Spleen (tissue), 11 donors: ENCODE measurements around the gene RAD51B. TPM values are rescaled to one million over a fixed set of nuclear protein-coding genes. Genes with fewer than 3 reads are reported as not detected.
A peak's percentile ranks its signal among the peaks of the same experiment; 100 is the strongest.
"Not testable (repeated sequence)": the region's sequence is repeated elsewhere in the genome, so short reads cannot be mapped to it uniquely, and the experiment has no call there.

Source experiments
- DNase-seq: peaks from one replicate; pipeline ENCODE4 v3.0.0-alpha.2; 2020
- H3K27ac ChIP-seq, 8 donors: fragments of 200-600 bp; sonication (generic) in 7 of 8; 1 replicate in 4 of 8; 2 replicates in 4 of 8; pipeline versions ENCODE4 v1.5.0 to v1.8.0; 2016 to 2021; ENCODE audit warnings: inconsistent platforms in 4 of 8, mild to moderate bottlenecking in 4 of 8, moderate library complexity in 1 of 8
- H3K27me3 ChIP-seq, 7 donors: fragments of 200-600 bp; sonication (generic) in 6 of 7; replicated peaks in 1 of 7; 1 replicate in 4 of 7; 2 replicates in 3 of 7; pipeline versions ENCODE4 v1.5.0 to v1.8.0; 2016 to 2021; ENCODE audit warnings: inconsistent platforms in 3 of 7, mild to moderate bottlenecking in 1 of 7
- H3K36me3 ChIP-seq, 6 donors: fragments of 200-600 bp; sonication (generic) in 5 of 6; 1 replicate in 4 of 6; 2 replicates in 2 of 6; pipeline versions ENCODE4 v1.5.0 to v1.8.0; 2016 to 2021; ENCODE audit warnings: inconsistent platforms in 2 of 6
- H3K4me1 ChIP-seq, 6 donors: fragments of 200-600 bp; sonication (generic) in 5 of 6; 1 replicate in 3 of 6; 2 replicates in 3 of 6; pipeline versions ENCODE4 v1.5.0 to v1.8.0; 2016 to 2021; ENCODE audit warnings: inconsistent platforms in 3 of 6
- H3K4me3 ChIP-seq, 8 donors: fragments of 200-600 bp; sonication (generic) in 7 of 8; 1 replicate in 4 of 8; 2 replicates in 4 of 8; pipeline versions ENCODE4 v1.5.0 to v1.8.0; 2016 to 2021; ENCODE audit warnings: inconsistent platforms in 4 of 8, mild to moderate bottlenecking in 4 of 8, moderate library complexity in 2 of 8
- H3K9me3 ChIP-seq, 8 donors: fragments of 200-600 bp; sonication (generic) in 7 of 8; 1 replicate in 4 of 8; 2 replicates in 4 of 8; pipeline versions ENCODE4 v1.5.0 to v1.8.0; 2016 to 2021; ENCODE audit warnings: inconsistent platforms in 4 of 8
- POLR2A ChIP-seq, 3 donors: fragments of 450-650 bp; IDR thresholded peaks; one replicate each; pipeline ENCODE4 v1.5.1; 2017; ENCODE audit warnings: antibody characterized with exemption in 3 of 3, mild to moderate bottlenecking in 1 of 3
- POLR2AphosphoS5 ChIP-seq, 3 donors: sonication (generic); formaldehyde crosslinking; IDR thresholded peaks; one replicate each; pipeline ENCODE4 v1.5.1; 2017; ENCODE audit warnings: antibody characterized with exemption in 3 of 3
- WGBS, 5 donors: extraction: QIAGEN DNeasy Blood & Tissue Kit in 3 of 5; methylation state at CpG; one replicate each; pipeline versions ENCODE4 v1.1.5 to v1.1.7; 2013 to 2018; 5-methylcytosine and 5-hydroxymethylcytosine counted together
- intact Hi-C: fragments of 100-400 bp; cut with DNase I; formaldehyde crosslinking; loops from one replicate; pipeline ENCODE4 v1.15.0; 2023; ENCODE audit warnings: low total_unique reads
- polyA plus RNA-seq, 3 donors: library from polyadenylated mRNA; stranded (reverse); fragments of 200-250 nt; gene quantifications; one replicate each; pipeline ENCODE4 v1.2.1, GENCODE V29; 2013
- total RNA-seq, 7 donors: library from RNA; depleted of rRNA in 3 of 7; stranded (reverse); fragments of >200 nt in 3 of 7; fragmentation: NEBNext Ultra II Directional in 4 of 7; extraction: Animal tissue kit (Norgen Biotek cat#: 25700) in 4 of 7; gene quantifications; one replicate each; pipeline versions ENCODE4 v1.1.0 to v1.2.1, GENCODE V29; 2016 to 2021
- TF ChIP-seq, protein P1 (sequence below), 11 experiments: fragments of 200-600 bp in 7 of 11; fragments of 450-650 bp in 4 of 11; sonication (generic) in 4 of 11; IDR thresholded peaks in 8 of 11; conservative IDR thresholded peaks in 3 of 11; 1 replicate in 7 of 11; 2 replicates in 4 of 11; pipeline versions ENCODE4 v1.4.0 to v1.8.0; 2016 to 2021; ENCODE audit warnings: antibody characterized with exemption in 11 of 11, inconsistent platforms in 4 of 11, mild to moderate bottlenecking in 1 of 11
- donor health status: healthy with polysubstance abuse.
- donor health status: DM: no; HTN: no; CAD: no; lungs with moderate emphysema.
- donor health status: DM: no; HTN: no; CAD: no.
- donor health status: Bipolar disorder and iron deficiency.
- donor health status: healthy.
- donor health status: DM: no; HTN: no; CAD: no.
- donor health status: DM: yes; HTN: yes; CAD: no.

The RAD51B gene
- total and polyA plus RNA-seq, 10 donors = 4.2 to 43.7 (median 29.8) TPM

DNA sequence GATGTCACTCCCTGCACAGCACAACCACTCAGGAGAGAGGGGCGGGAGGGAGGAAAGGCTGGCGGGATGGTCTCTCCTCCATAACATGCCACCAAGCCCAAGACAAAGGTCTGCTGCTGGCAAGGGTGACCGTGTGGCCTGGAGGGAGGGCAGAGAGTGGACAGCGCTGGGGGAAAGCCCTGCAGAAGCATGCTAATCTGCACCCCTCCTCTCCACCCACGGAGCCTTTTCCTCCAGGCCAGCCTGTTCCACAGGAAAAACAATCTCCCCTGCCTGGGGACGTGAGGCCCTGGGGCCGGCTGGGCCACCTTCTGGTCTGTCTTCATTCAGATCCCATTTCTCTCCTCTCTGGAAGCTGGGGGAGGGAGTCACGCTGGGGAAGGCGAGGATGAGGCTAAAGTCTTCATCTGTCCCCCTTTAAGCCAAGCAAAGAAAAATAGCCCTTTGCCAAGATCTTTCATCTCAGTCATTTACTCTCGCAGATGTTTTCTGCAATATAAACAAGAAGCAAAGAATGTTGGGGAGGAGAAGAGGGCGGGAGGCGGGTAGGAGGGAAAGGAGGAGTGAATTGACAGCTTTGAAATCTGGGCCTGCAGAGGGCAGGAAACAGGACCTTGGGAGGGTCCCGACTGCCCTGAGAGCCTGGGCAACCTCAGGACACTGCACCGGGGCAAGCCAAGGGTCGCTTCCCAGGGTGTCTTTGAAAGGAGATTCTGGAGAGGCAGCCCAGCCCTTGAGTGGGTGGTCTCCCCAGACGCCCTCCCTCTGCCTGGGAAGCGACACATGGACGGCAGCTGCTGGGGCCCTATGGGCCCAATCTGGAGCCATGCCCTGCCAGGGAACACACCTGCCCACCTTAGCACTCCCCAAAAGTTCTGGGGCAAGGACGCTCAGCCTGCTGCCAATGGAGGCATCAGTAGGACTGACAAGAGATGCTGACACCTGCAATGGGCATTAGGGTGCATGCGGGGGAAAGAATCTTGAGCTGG, 839.7 kb downstream of the RAD51B start:
- DNase-seq = no peak
- TF ChIP-seq POLR2AphosphoS5 (IDR thresholded peaks at IDR 0.05) = peak in 1 of 3 donors; percentile 56
- TF ChIP-seq POLR2A (IDR thresholded peaks at IDR 0.05) = no peak
- TF ChIP-seq, protein P1, sequence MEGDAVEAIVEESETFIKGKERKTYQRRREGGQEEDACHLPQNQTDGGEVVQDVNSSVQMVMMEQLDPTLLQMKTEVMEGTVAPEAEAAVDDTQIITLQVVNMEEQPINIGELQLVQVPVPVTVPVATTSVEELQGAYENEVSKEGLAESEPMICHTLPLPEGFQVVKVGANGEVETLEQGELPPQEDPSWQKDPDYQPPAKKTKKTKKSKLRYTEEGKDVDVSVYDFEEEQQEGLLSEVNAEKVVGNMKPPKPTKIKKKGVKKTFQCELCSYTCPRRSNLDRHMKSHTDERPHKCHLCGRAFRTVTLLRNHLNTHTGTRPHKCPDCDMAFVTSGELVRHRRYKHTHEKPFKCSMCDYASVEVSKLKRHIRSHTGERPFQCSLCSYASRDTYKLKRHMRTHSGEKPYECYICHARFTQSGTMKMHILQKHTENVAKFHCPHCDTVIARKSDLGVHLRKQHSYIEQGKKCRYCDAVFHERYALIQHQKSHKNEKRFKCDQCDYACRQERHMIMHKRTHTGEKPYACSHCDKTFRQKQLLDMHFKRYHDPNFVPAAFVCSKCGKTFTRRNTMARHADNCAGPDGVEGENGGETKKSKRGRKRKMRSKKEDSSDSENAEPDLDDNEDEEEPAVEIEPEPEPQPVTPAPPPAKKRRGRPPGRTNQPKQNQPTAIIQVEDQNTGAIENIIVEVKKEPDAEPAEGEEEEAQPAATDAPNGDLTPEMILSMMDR (IDR thresholded peaks at IDR 0.05 in 8 of 11, conservative IDR thresholded peaks at IDR 0.05 in 3 of 11) = peak in 1 of 11 experiments; percentile 7
- H3K4me3 ChIP-seq = no peak overlapping the region
- intact Hi-C loops = no loop called here
- H3K9me3 ChIP-seq = no peaks in the 10 kb centered on the region
- no peaks in the 10 kb centered on the region for H3K36me3 ChIP-seq
- H3K27ac ChIP-seq = peak overlapping the region in 6 of 8 donors; percentile 39 to 69 (median 45)
- 78 to 89% (median 82%) methylated on average over 19 to 20 of the region's 20 CpGs for WGBS, 5 donors
- peaks cover 11 to 80% (median 38%) of the 10 kb centered on the region in 6 donors for H3K4me1 ChIP-seq
- H3K27me3 ChIP-seq = no peaks in the 10 kb centered on the region

DNA sequence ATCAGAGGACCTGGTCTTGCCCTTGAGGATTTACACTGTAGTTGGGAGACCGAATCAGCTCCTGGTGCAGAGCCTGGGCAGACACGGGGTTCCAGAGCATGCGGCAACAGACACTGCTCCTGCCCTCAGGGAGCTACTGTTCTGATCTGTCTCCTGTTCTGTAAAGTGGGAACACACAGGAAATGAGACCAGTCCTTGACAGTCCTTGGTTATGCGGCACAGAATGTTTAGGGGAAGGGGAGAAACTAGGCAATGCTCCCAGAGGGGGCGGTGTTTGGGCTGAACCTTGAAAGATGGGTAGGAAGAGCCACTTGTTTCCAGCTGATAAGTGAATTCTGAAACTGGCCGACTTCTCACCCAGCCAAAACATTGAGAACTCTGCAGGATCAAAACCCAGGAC, 840.9 kb downstream of the RAD51B start:
- Histone ChIP-seq H3K9me3 (no peaks in the 10 kb centered on the region), H3K4me3 (no peak overlapping the region), H3K36me3 (no peaks in the 10 kb centered on the region), H3K4me1 (peaks cover 11 to 75% (median 36%) of the 10 kb centered on the region in 6 donors), H3K27ac (peak overlapping the region in 3 of 8 donors; percentile 47 to 69 (median 54)), H3K27me3 (no peaks in the 10 kb centered on the region)
- 76 to 82% (median 77%) methylated on average over 6 of the region's 6 CpGs for WGBS, 5 donors
- intact Hi-C loops = no loop called here
- no peak for TF ChIP-seq POLR2AphosphoS5 (IDR thresholded peaks at IDR 0.05)
- TF ChIP-seq, protein P1 (IDR thresholded peaks at IDR 0.05 in 8 of 11, conservative IDR thresholded peaks at IDR 0.05 in 3 of 11) = no peak
- TF ChIP-seq POLR2A (IDR thresholded peaks at IDR 0.05) = no peak
- no peak for DNase-seq

DNA sequence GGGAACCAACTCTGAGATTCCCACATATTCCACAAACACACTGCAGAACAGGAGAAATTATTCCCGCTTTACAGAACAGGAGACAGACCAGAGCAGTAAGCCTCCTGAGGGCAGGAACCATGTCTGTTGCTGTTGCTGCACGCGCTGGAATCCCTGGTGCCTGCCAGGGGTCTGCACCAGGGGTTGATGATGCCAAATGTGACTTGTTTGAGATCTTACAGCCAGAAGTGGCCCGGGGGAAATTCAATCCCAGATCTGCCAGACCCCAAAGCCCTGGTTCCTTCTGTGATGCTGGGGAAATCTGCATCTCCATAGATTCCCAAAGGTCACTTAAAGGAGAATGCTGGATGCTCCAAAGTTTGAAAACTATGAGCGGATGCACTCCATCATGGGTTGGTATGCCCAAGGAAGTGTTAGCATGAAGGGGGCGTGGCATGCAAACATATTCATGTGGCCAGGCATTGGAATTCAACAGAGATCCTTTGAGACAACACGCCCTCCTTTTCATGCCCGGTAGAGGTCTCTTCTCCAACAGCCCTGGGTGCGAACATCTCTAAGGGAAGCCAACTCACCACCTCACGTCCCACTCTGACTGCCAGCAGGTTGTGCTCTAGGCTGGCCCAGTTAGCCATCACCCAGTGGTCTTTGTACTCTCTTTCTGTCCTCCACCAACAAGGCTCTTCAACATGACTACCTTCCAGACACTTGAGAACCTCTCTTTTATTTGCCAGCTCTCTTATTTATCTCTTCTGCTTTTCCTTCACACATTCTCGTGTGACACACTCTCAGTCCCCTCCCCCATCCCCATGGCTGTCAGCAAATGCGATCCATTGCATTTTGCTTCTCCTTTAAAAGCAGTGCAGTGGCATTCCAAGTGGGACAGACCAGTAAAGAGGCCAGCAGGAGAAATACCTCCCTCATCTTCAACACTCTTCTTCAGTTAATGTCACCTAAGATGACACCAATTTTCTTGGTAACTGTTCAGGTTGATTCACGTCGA, 841.9 kb downstream of the RAD51B start:
- no peak for TF ChIP-seq POLR2A (IDR thresholded peaks at IDR 0.05)
- Histone ChIP-seq H3K4me3 (no peak overlapping the region), H3K27me3 (no peaks in the 10 kb centered on the region), H3K27ac (peak overlapping the region in 3 of 8 donors; percentile 65 to 71 (median 69)), H3K4me1 (peaks cover 11 to 71% (median 37%) of the 10 kb centered on the region in 6 donors), H3K9me3 (no peaks in the 10 kb centered on the region), H3K36me3 (no peaks in the 10 kb centered on the region)
- 92 to 94% (median 92%) methylated on average over 14 of the region's 14 CpGs for WGBS, 5 donors
- DNase-seq = no peak
- intact Hi-C loops = no loop called here

DNA sequence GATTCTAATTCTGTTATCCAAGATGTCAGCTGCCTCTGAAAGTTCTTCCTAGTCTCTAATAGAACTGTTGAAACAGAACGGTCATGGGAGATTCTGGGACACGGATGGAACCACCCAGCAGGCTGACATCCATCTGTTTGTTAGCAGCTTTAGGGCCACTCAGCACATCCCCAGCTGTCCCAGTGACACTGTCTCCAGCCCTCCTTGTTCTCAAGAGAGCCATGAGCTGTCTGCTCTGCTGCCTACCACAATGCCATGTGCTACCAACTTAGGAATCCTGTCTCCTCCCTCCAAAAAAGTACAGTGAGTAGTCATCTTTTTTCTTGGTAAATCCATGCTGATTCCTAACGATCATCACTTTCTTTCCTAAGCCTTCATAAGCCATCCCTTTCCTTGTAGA, 842.8 kb downstream of the RAD51B start:
- peaks cover 11 to 76% (median 37%) of the 10 kb centered on the region in 6 donors for H3K4me1 ChIP-seq
- intact Hi-C loops = no loop called here
- no peaks in the 10 kb centered on the region for H3K27me3 ChIP-seq
- no peaks in the 10 kb centered on the region for H3K9me3 ChIP-seq
- peak overlapping the region in 6 of 8 donors; percentile 61 to 77 (median 68) for H3K27ac ChIP-seq
- TF ChIP-seq POLR2A (IDR thresholded peaks at IDR 0.05) (no peak), POLR2AphosphoS5 (IDR thresholded peaks at IDR 0.05) (no peak)
- TF ChIP-seq, protein P1 (IDR thresholded peaks at IDR 0.05 in 8 of 11, conservative IDR thresholded peaks at IDR 0.05 in 3 of 11) = no peak
- no peak for DNase-seq
- WGBS, 5 donors = 81 to 91% (median 87%) methylated on average over 3 of the region's 3 CpGs
- H3K4me3 ChIP-seq = no peak overlapping the region
- H3K36me3 ChIP-seq = no peaks in the 10 kb centered on the region

DNA sequence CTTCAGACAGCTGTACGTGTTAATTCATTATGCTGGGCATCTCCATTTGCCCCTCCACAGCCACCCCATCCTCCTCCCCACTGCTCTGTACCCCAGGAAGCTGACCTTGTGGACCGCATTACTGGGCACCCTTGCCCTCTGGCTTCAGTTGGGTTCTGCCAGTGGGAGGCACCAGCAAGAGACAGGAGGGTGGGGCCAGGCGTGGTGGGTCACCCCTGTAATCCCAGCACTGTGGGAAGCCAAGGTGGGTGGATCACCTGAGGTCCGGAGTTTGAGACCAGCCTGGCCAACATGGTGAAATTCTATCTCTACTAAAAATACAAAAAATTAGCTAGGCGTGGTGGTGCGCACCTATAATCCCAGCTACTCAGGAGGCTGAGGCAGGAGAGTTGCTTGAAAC, 843.2 kb downstream of the RAD51B start:
- H3K36me3 ChIP-seq, DNase-seq, H3K27me3 ChIP-seq, intact Hi-C loops, H3K9me3 ChIP-seq: not testable (repeated sequence)
- WGBS, 5 donors = 74 to 96% (median 90%) methylated on average over 5 to 6 of the region's 6 CpGs
- peak overlapping the region in 7 of 8 donors; percentile 54 to 77 (median 65) for H3K27ac ChIP-seq
- H3K4me3 ChIP-seq = peak overlapping the region in 1 of 8 donors; percentile 53
- peaks cover 11 to 76% (median 37%) of the 10 kb centered on the region in 6 donors for H3K4me1 ChIP-seq
